HepG2 (cell line): Measurements from ENCODE around the gene MAN1B1.

Experiments used
- CBX2 ChIP-seq, 2 experiments: fragments of 200-600 bp in 1 of 2; sonication (generic); formaldehyde crosslinking in 1 of 2; IDR thresholded peaks; 2 replicates each; pipeline versions ENCODE4 v1.7.0 to v1.8.1; 2018 to 2022; ENCODE audit warnings: low read depth in 2 of 2, low read length in 1 of 2, mild to moderate bottlenecking in 1 of 2, missing genetic modification reagents in 1 of 2
- GZF1 ChIP-seq: sonication (generic); formaldehyde crosslinking; IDR thresholded peaks from 2 replicates; pipeline ENCODE4 v1.5.1; 2020; ENCODE audit warnings: mild to moderate bottlenecking, missing genetic modification reagents
- HCFC1 ChIP-seq: fragments of 150-350 bp; IDR thresholded peaks from 2 replicates; pipeline ENCODE4 v1.6.1; 2014; ENCODE audit warnings: low read depth, low read length
- MTA3 ChIP-seq: sonication (generic); formaldehyde crosslinking; IDR thresholded peaks from 2 replicates; pipeline ENCODE4 v1.4.0; 2020; ENCODE audit warnings: missing genetic modification reagents
- MXI1 ChIP-seq: IDR thresholded peaks from 3 replicates; pipeline ENCODE4 v1.6.1; 2012; ENCODE audit warnings: low read depth, low read length, inconsistent platforms, borderline replicate concordance
- NBN ChIP-seq: fragments of 450-650 bp; conservative IDR thresholded peaks from 2 replicates; pipeline ENCODE4 v1.6.1; 2017
- NFIC ChIP-seq: IDR thresholded peaks from 2 replicates; pipeline ENCODE4 v1.6.1; 2012; ENCODE audit warnings: mild to moderate bottlenecking, low read length, inconsistent platforms
- PCBP2 ChIP-seq: fragments of 200-400 bp; formaldehyde crosslinking; optimal IDR thresholded peaks from 2 replicates; pipeline ENCODE3; 2018; ENCODE audit warnings: low read length, low read depth; ENCODE audit not compliant: poor library complexity, severe bottlenecking
- SAFB2 ChIP-seq: sonication (generic); formaldehyde crosslinking; IDR thresholded peaks from 2 replicates; pipeline ENCODE4 v1.5.1; 2020; ENCODE audit warnings: missing genetic modification reagents, low read depth, mild to moderate bottlenecking, borderline replicate concordance
- SRF ChIP-seq: IDR thresholded peaks from 2 replicates; pipeline ENCODE4 v1.6.1; 2011; ENCODE audit warnings: mild to moderate bottlenecking, low read depth, low read length, moderate library complexity
- TF ChIP-seq, protein P1 (sequence below): sonication (generic); formaldehyde crosslinking; IDR thresholded peaks from 2 replicates; pipeline ENCODE4 v1.5.0; 2020; ENCODE audit warnings: missing genetic modification reagents
- TF ChIP-seq, protein P2 (sequence below): sonication (generic); formaldehyde crosslinking; IDR thresholded peaks from 2 replicates; pipeline ENCODE4 v1.5.0; 2020; ENCODE audit warnings: mild to moderate bottlenecking, missing genetic modification reagents, moderate library complexity

DNA sequence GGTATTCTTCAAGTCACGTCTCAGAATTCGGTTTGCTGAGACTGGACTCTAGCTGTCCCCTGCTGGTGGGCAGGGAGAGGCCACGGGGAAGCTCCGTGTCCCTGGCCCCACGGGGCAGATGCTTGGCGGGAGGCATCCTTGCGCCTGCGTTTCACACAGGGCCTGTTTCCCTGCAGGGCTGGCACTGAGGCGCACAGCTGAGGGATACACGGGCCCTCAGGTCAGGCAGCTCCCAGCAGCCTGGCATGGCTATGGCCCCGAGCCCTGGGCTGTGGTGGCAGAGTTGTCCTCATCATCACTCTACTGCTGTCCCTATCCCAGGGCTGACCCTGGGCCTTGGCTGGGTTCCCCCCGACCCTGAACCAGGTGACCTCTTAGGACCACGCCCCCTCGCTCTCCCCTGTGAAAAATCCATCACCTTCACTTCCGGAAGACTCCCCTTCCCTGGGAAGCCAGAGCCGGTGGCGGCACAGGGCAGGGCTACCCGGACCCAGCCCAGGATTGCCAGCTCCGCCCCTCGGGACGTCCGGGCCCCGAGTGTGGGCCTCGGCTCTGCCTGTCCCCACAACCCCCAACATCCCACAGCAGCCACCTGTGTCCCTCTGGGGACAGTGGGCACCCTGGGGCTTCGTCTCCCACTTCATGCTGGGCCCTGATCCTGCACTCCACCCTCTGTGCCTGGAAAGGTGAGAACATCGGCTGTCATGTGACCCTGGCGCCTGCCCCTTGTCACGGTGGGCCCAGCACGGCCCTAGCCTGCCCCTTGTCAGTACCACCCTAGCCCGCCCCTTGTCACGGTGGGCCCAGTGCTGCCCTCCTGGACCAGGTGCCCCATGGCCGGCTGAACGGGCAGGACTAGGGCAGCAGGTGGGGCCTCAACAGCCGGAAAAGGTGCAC, 22.7 kb downstream of the MAN1B1 start:
- TF ChIP-seq GZF1 (CRISPR knock-in tag) (no peak), MXI1 (no peak), NBN (no peak), HCFC1 (no peak), SAFB2 (CRISPR knock-in tag) (no peak), NFIC (no peak), CBX2 (IDR thresholded peaks at IDR 0.05; ENCODE audit: low read depth, low read length) (no peak), CBX2 (CRISPR knock-in tag; IDR thresholded peaks at IDR 0.05; ENCODE audit: low read depth) (no peak), SRF (no peak), PCBP2 (no peak), MTA3 (CRISPR knock-in tag) (no peak)
- TF ChIP-seq, protein P1, sequence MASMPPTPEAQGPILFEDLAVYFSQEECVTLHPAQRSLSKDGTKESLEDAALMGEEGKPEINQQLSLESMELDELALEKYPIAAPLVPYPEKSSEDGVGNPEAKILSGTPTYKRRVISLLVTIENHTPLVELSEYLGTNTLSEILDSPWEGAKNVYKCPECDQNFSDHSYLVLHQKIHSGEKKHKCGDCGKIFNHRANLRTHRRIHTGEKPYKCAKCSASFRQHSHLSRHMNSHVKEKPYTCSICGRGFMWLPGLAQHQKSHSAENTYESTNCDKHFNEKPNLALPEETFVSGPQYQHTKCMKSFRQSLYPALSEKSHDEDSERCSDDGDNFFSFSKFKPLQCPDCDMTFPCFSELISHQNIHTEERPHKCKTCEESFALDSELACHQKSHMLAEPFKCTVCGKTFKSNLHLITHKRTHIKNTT (CRISPR knock-in tag), result no peak
- TF ChIP-seq, protein P2, sequence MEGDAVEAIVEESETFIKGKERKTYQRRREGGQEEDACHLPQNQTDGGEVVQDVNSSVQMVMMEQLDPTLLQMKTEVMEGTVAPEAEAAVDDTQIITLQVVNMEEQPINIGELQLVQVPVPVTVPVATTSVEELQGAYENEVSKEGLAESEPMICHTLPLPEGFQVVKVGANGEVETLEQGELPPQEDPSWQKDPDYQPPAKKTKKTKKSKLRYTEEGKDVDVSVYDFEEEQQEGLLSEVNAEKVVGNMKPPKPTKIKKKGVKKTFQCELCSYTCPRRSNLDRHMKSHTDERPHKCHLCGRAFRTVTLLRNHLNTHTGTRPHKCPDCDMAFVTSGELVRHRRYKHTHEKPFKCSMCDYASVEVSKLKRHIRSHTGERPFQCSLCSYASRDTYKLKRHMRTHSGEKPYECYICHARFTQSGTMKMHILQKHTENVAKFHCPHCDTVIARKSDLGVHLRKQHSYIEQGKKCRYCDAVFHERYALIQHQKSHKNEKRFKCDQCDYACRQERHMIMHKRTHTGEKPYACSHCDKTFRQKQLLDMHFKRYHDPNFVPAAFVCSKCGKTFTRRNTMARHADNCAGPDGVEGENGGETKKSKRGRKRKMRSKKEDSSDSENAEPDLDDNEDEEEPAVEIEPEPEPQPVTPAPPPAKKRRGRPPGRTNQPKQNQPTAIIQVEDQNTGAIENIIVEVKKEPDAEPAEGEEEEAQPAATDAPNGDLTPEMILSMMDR (CRISPR knock-in tag), result no peak
